Dendritic cell treated with granulocyte-macrophage colony-stimulating factor and Interleukin-4, amounts not matched to agents 40 ng/mL and 50 ng/mL, for 4 days (primary cell): ENCODE results near the gene TSPAN5.

Source experiments
- H3K27ac Mint-ChIP-seq: one replicate; pipeline ENCODE4 v1.8.0; 2022; ENCODE audit warnings: mild to moderate bottlenecking, mixed read lengths
- H3K27me3 Mint-ChIP-seq: one replicate; pipeline ENCODE4 v1.8.0; 2022; ENCODE audit warnings: mild to moderate bottlenecking, mixed read lengths
- H3K36me3 Mint-ChIP-seq: one replicate; pipeline ENCODE4 v1.8.0; 2022; ENCODE audit warnings: low read depth, mixed read lengths
- H3K4me1 Mint-ChIP-seq: one replicate; pipeline ENCODE4 v1.8.0; 2022; ENCODE audit warnings: low read depth, mixed read lengths
- H3K4me3 Mint-ChIP-seq: one replicate; pipeline ENCODE4 v1.8.0; 2022; ENCODE audit warnings: mild to moderate bottlenecking, moderate library complexity, mixed read lengths
- H3K9me3 Mint-ChIP-seq: one replicate; pipeline ENCODE4 v1.8.0; 2022; ENCODE audit warnings: mixed read lengths
- intact Hi-C: fragments of 100-400 bp; cut with micrococcal nuclease; formaldehyde crosslinking; loops from one replicate; pipeline ENCODE4 v1.15.0; 2022

The TSPAN5 gene

GRCh38 chr4:98613453-98614075, 44.8 kb downstream of the TSPAN5 start:
- H3K36me3 Mint-ChIP-seq = no peaks in the 10 kb centered on the region
- H3K9me3 Mint-ChIP-seq = no peaks in the 10 kb centered on the region
- peaks cover 2% of the 10 kb centered on the region for H3K27me3 Mint-ChIP-seq
- intact Hi-C loops = no loop called here
- no peak overlapping the region for H3K4me3 Mint-ChIP-seq
- H3K27ac Mint-ChIP-seq = no peak overlapping the region
- peaks cover 6% of the 10 kb centered on the region for H3K4me1 Mint-ChIP-seq

- no peaks in the 10 kb centered on the region for H3K9me3 Mint-ChIP-seq
- no peak overlapping the region for H3K27ac Mint-ChIP-seq
- intact Hi-C loops = no loop called here
- no peaks in the 10 kb centered on the region for H3K36me3 Mint-ChIP-seq
- H3K27me3 Mint-ChIP-seq = peaks cover 2% of the 10 kb centered on the region
- no peak overlapping the region for H3K4me3 Mint-ChIP-seq
- peaks cover 6% of the 10 kb centered on the region for H3K4me1 Mint-ChIP-seq
Measured at GRCh38 chr4:98612318-98613250, 45.8 kb downstream of the TSPAN5 start.

GRCh38 chr4:98611677-98612317, 46.6 kb downstream of the TSPAN5 start:
- intact Hi-C loops = no loop called here
- Mint-ChIP-seq H3K9me3 (no peaks in the 10 kb centered on the region), H3K4me3 (no peak overlapping the region), H3K27me3 (peaks cover 2% of the 10 kb centered on the region), H3K36me3 (no peaks in the 10 kb centered on the region), H3K27ac (no peak overlapping the region), H3K4me1 (peaks cover 6% of the 10 kb centered on the region)

- intact Hi-C loops = no loop called here
- Mint-ChIP-seq H3K27ac (no peak overlapping the region), H3K9me3 (no peaks in the 10 kb centered on the region), H3K36me3 (no peaks in the 10 kb centered on the region), H3K4me3 (no peak overlapping the region), H3K4me1 (peaks cover 6% of the 10 kb centered on the region), H3K27me3 (peaks cover 2% of the 10 kb centered on the region)
Measured at GRCh38 chr4:98610926-98611676, 47.3 kb downstream of the TSPAN5 start.

GRCh38 chr4:98610431-98610830, 48.0 kb downstream of the TSPAN5 start:
- Mint-ChIP-seq H3K36me3 (no peaks in the 10 kb centered on the region), H3K4me1 (peaks cover 6% of the 10 kb centered on the region), H3K27ac (no peak overlapping the region), H3K9me3 (no peaks in the 10 kb centered on the region), H3K27me3 (peaks cover 2% of the 10 kb centered on the region), H3K4me3 (no peak overlapping the region)
- intact Hi-C loops = no loop called here

GRCh38 chr4:98609934-98610333, 48.5 kb downstream of the TSPAN5 start:
- Mint-ChIP-seq H3K4me1 (peaks cover 6% of the 10 kb centered on the region), H3K9me3 (no peaks in the 10 kb centered on the region), H3K36me3 (no peaks in the 10 kb centered on the region), H3K27me3 (peaks cover 2% of the 10 kb centered on the region), H3K4me3 (no peak overlapping the region), H3K27ac (no peak overlapping the region)
- intact Hi-C loops = no loop called here

GRCh38 chr4:98608356-98608755, 50.1 kb downstream of the TSPAN5 start:
- H3K36me3 Mint-ChIP-seq = no peaks in the 10 kb centered on the region
- no peak overlapping the region for H3K4me3 Mint-ChIP-seq
- peaks cover 2% of the 10 kb centered on the region for H3K27me3 Mint-ChIP-seq
- no peak overlapping the region for H3K27ac Mint-ChIP-seq
- peaks cover 6% of the 10 kb centered on the region for H3K4me1 Mint-ChIP-seq
- intact Hi-C loops = no loop called here
- H3K9me3 Mint-ChIP-seq = no peaks in the 10 kb centered on the region

- Mint-ChIP-seq H3K27ac (no peak overlapping the region), H3K27me3 (no peaks in the 10 kb centered on the region), H3K9me3 (peaks cover 2% of the 10 kb centered on the region), H3K4me3 (no peak overlapping the region), H3K4me1 (no peaks in the 10 kb centered on the region), H3K36me3 (no peaks in the 10 kb centered on the region)
- intact Hi-C loops = no loop called here
Measured at GRCh38 chr4:98606894-98607293, 51.5 kb downstream of the TSPAN5 start.

- Mint-ChIP-seq H3K27me3 (no peaks in the 10 kb centered on the region), H3K27ac (no peak overlapping the region), H3K4me1 (no peaks in the 10 kb centered on the region), H3K36me3 (no peaks in the 10 kb centered on the region), H3K9me3 (peaks cover 19% of the 10 kb centered on the region), H3K4me3 (no peak overlapping the region)
- intact Hi-C loops = no loop called here
Measured at GRCh38 chr4:98605216-98605615, 53.2 kb downstream of the TSPAN5 start.

- H3K27me3 Mint-ChIP-seq = no peaks in the 10 kb centered on the region
- peaks cover 22% of the 10 kb centered on the region for H3K9me3 Mint-ChIP-seq
- no peaks in the 10 kb centered on the region for H3K4me1 Mint-ChIP-seq
- intact Hi-C loops = no loop called here
- no peaks in the 10 kb centered on the region for H3K36me3 Mint-ChIP-seq
- H3K4me3 Mint-ChIP-seq = no peak overlapping the region
- no peak overlapping the region for H3K27ac Mint-ChIP-seq
Measured at GRCh38 chr4:98604723-98605122, 53.7 kb downstream of the TSPAN5 start.

GRCh38 chr4:98603683-98604521, 54.5 kb downstream of the TSPAN5 start:
- Mint-ChIP-seq H3K4me3 (no peak overlapping the region), H3K36me3 (no peaks in the 10 kb centered on the region), H3K9me3 (peaks cover 29% of the 10 kb centered on the region), H3K4me1 (no peaks in the 10 kb centered on the region), H3K27me3 (no peaks in the 10 kb centered on the region), H3K27ac (no peak overlapping the region)
- intact Hi-C loops = no loop called here

GRCh38 chr4:98602270-98602669, 56.1 kb downstream of the TSPAN5 start:
- peaks cover 38% of the 10 kb centered on the region for H3K9me3 Mint-ChIP-seq
- H3K4me1 Mint-ChIP-seq = no peaks in the 10 kb centered on the region
- intact Hi-C loops = no loop called here
- no peak overlapping the region for H3K4me3 Mint-ChIP-seq
- no peak overlapping the region for H3K27ac Mint-ChIP-seq
- no peaks in the 10 kb centered on the region for H3K36me3 Mint-ChIP-seq
- H3K27me3 Mint-ChIP-seq = no peaks in the 10 kb centered on the region

GRCh38 chr4:98601708-98602107, 56.7 kb downstream of the TSPAN5 start:
- Mint-ChIP-seq H3K36me3 (no peaks in the 10 kb centered on the region), H3K9me3 (peaks cover 38% of the 10 kb centered on the region), H3K27ac (no peak overlapping the region), H3K4me1 (no peaks in the 10 kb centered on the region), H3K4me3 (no peak overlapping the region), H3K27me3 (no peaks in the 10 kb centered on the region)
- intact Hi-C loops = no loop called here
